K562 (cell line): Measurements from ENCODE around the gene FKBP7. TPM values are rescaled to one million over a fixed set of nuclear protein-coding genes. Genes with fewer than 3 reads are reported as not detected.

ENCODE experiments used
- ATAC-seq: fragments of 200-7000 bp; cut with Tn5 transposase; 3 replicates; pipeline ENCODE4 v1.9.1; 2020; ENCODE audit warnings: moderate library complexity
- BruUV-seq: library from RNA; stranded (reverse); fragments of 400-500 nt; replicated peaks from 2 replicates; lab custom pipeline; 2021; lab: Mats Ljungman, UMichigan
- CTCF ChIA-PET: fragments of 300-600 bp; formaldehyde crosslinking; extraction: SDS; loops from one replicate; lab custom pipeline; 2021; ENCODE audit warnings: low intra/inter-chr PET ratio; lab: Yijun Ruan, JAX
- POLR2A ChIA-PET: fragments of 300-600, 350-650 bp; sonication (Branson Sonifier 250); formaldehyde crosslinking; extraction: SDS; loops from one replicate; lab custom pipeline; 2021; ENCODE audit warnings: antibody characterized with exemption, inconsistent platforms; lab: Yijun Ruan, JAX
- DNase-seq, 4 experiments: peaks; one replicate each; pipeline versions ENCODE4 v3.0.0 to v3.0.0-alpha.2; 2011 to 2018; ENCODE audit warnings: low spot score in 3 of 4, mixed read lengths in 3 of 4; ENCODE audit errors: extremely low read depth in 1 of 4
- FAIRE-seq: peaks from 2 replicates; lab custom pipeline; 2011; peaks lifted over from hg19 to GRCh38; lab: Jason Lieb, UNC
- H2AFZ ChIP-seq: 2 replicates; pipeline ENCODE4 v1.6.0; 2011; ENCODE audit warnings: low read depth, low read length, control low read depth, inconsistent platforms
- H3K27ac ChIP-seq: fragments of 200-600 bp; 3 replicates; pipeline ENCODE4 v1.8.0; 2011; ENCODE audit warnings: low read depth, mild to moderate bottlenecking, control low read depth, inconsistent platforms, low read length, moderate library complexity, mixed read lengths; ENCODE audit errors: extremely low read depth
- H3K27me3 ChIP-seq, 2 experiments: fragments of 300-600 bp in 1 of 2; 2 replicates in 1 of 2; 3 replicates in 1 of 2; pipeline versions ENCODE4 v1.6.0 to v1.8.0; 2011; ENCODE audit warnings: inconsistent platforms in 2 of 2, low read length in 2 of 2, mild to moderate bottlenecking in 1 of 2, mixed read lengths in 1 of 2, moderate library complexity in 1 of 2; ENCODE audit not compliant: control insufficient read depth in 2 of 2, insufficient read depth in 2 of 2
- H3K36me3 ChIP-seq: fragments of 300-600 bp; 3 replicates; pipeline ENCODE4 v1.8.0; 2011; ENCODE audit warnings: mild to moderate bottlenecking, low read length, inconsistent platforms; ENCODE audit not compliant: control insufficient read depth, insufficient read depth
- H3K4me1 ChIP-seq, 2 experiments: fragments of 200-600 bp in 1 of 2; replicated peaks in 1 of 2; 2 replicates in 1 of 2; 3 replicates in 1 of 2; pipeline versions ENCODE4 v1.5.1 to v1.8.0; 2011; ENCODE audit warnings: inconsistent platforms in 2 of 2, low read length in 2 of 2, mild to moderate bottlenecking in 1 of 2, mixed read lengths in 1 of 2, moderate library complexity in 1 of 2; ENCODE audit not compliant: control insufficient read depth in 2 of 2, insufficient read depth in 2 of 2
- H3K4me2 ChIP-seq: 2 replicates; pipeline ENCODE4 v1.6.1; 2011; ENCODE audit warnings: low read length, control low read depth, inconsistent platforms, mixed read lengths; ENCODE audit not compliant: insufficient read depth
- H3K4me3 ChIP-seq: fragments of 200-600 bp; sonication (generic), shearing (Covaris generic); 2 replicates; pipeline ENCODE4 v1.5.1; 2016; ENCODE audit warnings: control low read depth, inconsistent platforms
- H3K79me2 ChIP-seq: fragments of 200-600 bp; 3 replicates; pipeline ENCODE4 v1.8.0; 2011; ENCODE audit warnings: low read length, inconsistent platforms; ENCODE audit not compliant: control insufficient read depth, insufficient read depth
- H3K9ac ChIP-seq, 2 experiments: 2 replicates each; pipeline versions ENCODE4 v1.6.0 to v1.6.1; 2011; ENCODE audit warnings: low read depth in 2 of 2, low read length in 2 of 2, control low read depth in 1 of 2, inconsistent platforms in 1 of 2, mild to moderate bottlenecking in 1 of 2, mixed read lengths in 1 of 2; ENCODE audit not compliant: insufficient read depth in 1 of 2
- H3K9me1 ChIP-seq: one replicate; pipeline ENCODE4 v1.6.0; 2011; ENCODE audit warnings: inconsistent platforms, mild to moderate bottlenecking, low read length, moderate library complexity; ENCODE audit not compliant: control insufficient read depth, insufficient read depth
- H3K9me3 ChIP-seq: replicated peaks from 2 replicates; pipeline ENCODE4 v1.5.1; 2011; ENCODE audit warnings: low read depth, low read length, inconsistent platforms; ENCODE audit not compliant: control insufficient read depth, insufficient read depth
- H4K20me1 ChIP-seq: replicated peaks from 2 replicates; pipeline ENCODE4 v1.6.1; 2011; ENCODE audit warnings: low read length, inconsistent platforms, mixed read lengths; ENCODE audit not compliant: control insufficient read depth, insufficient read depth
- PRDM10 ChIP-seq: fragments of 450-650 bp; IDR thresholded peaks from 2 replicates; pipeline ENCODE4 v1.6.1; 2018; ENCODE audit not compliant: partially characterized antibody
- RBM25 ChIP-seq: fragments of 200-400 bp; formaldehyde crosslinking; IDR thresholded peaks from 2 replicates; pipeline ENCODE4 v1.6.1; 2018; ENCODE audit warnings: low read length, low read depth, moderate library complexity; ENCODE audit not compliant: severe bottlenecking
- WGBS: fragments of 100-300 bp; shearing (Covaris generic); methylation state at CpG from one replicate; pipeline ENCODE4 v1.1.6; 2016; ENCODE audit warnings: low coverage, mixed read lengths; ENCODE audit not compliant: insufficient coverage; ENCODE audit errors: missing lambda C conversion rate; 5-methylcytosine and 5-hydroxymethylcytosine counted together
- in situ Hi-C: fragments of 300-500 bp; cut with MboI; formaldehyde crosslinking; loops from 4 replicates; pipeline ENCODE4 v1.15.0; 2018; ENCODE audit warnings: inconsistent platforms, mixed read lengths
- intact Hi-C: fragments of 100-400 bp; cut with micrococcal nuclease; formaldehyde crosslinking; loops from 2 replicates; pipeline ENCODE4 v1.14.2; 2022
- polyA plus RNA-seq, 8 experiments: library from polyadenylated mRNA; depleted of rRNA in 4 of 8; stranded (reverse) in 5 of 8; unstranded in 3 of 8; fragments of >200 nt; fragmentation: Nextera tagmentation in 2 of 8; fragmentation: Illumina TruSeq in 1 of 8; extraction: Ambion mirVana in 2 of 8; extraction: Trizol in 1 of 8; gene quantifications; 2 replicates each; pipeline versions ENCODE4 v1.2.1 to v1.2.3, GENCODE V29; 2011 to 2014; ENCODE audit warnings: inconsistent platforms in 1 of 8, missing spikeins in 1 of 8
- total RNA-seq, 7 experiments: library from RNA; depleted of rRNA in 6 of 7; stranded (reverse); fragments of >200 nt in 6 of 7; fragmentation: Illumina TruSeq in 2 of 7; extraction: Trizol in 2 of 7; gene quantifications; 2 replicates each; pipeline versions ENCODE4 v1.2.1 to v1.2.3, GENCODE V29; 2011 to 2021; ENCODE audit warnings: low replicate concordance in 1 of 7

FKBP7 gene
- total and polyA plus RNA-seq, 9 of the 15 experiments (the other 6 are each of a cell fraction or from before 2014, with no cell fraction given), result 6.1 to 23.2 (median 19.0) TPM

GRCh38 chr2:178420463-178420999, 57.9 kb downstream of the FKBP7 start:
- H3K9me1 ChIP-seq, result no peaks in the 10 kb centered on the region
- no peaks in the 10 kb centered on the region for H3K79me2 ChIP-seq
- intact Hi-C loops (no loop called here), in situ Hi-C loops (no loop called here)
- BruUV-seq, result no TSS peak
- no peak overlapping the region for H3K4me3 ChIP-seq
- no peaks in the 10 kb centered on the region for H3K9me3 ChIP-seq
- H3K9ac ChIP-seq, result no peak overlapping the region
- no peaks in the 10 kb centered on the region for H3K4me1 ChIP-seq
- no peaks in the 10 kb centered on the region for H3K36me3 ChIP-seq
- DNase-seq (no peak), ATAC-seq (no peak), FAIRE-seq (no peak)
- TF ChIP-seq PRDM10 (peak; percentile 66), RBM25 (no peak)
- H3K27ac ChIP-seq, result no peak overlapping the region
- 9% methylated on average over 1 of the region's 1 CpG for WGBS
- H4K20me1 ChIP-seq, result no peaks in the 10 kb centered on the region
- H3K4me2 ChIP-seq, result no peak overlapping the region
- ChIA-PET POLR2A (interaction anchor here (0.5 to 1.9 kb wide), 2 partner anchors 8 to 281 kb away, joined by 3 to 10 read pairs; no protein-coding TSS in a partner anchor), CTCF (interaction anchor here (0.6 kb wide), 1 partner anchor 155 kb away, joined by 3 read pairs; no protein-coding TSS in a partner anchor)
- H2AFZ ChIP-seq, result no peak overlapping the region
- no peaks in the 10 kb centered on the region for H3K27me3 ChIP-seq
